Astrocyte of the cerebellum (primary cell): Measurements from ENCODE around the gene ULBP3.

Source experiments
- DNase-seq: peaks from one replicate; pipeline ENCODE4 v3.0.0-alpha.2; 2011; ENCODE audit warnings: low read depth
- H3K4me3 ChIP-seq: 2 replicates; pipeline ENCODE4 v1.5.1; 2011; ENCODE audit warnings: mild to moderate bottlenecking, low read depth, low read length, moderate library complexity
- in situ Hi-C: cut with HindIII; loops from 2 replicates; pipeline ENCODE4 v1.10.0; 2017; ENCODE audit warnings: low sequenced_read_pairs
- TF ChIP-seq, protein P1 (sequence below): IDR thresholded peaks from 2 replicates; pipeline ENCODE4 v1.5.1; 2012; ENCODE audit warnings: low read length, low read depth, moderate library complexity, mild to moderate bottlenecking; ENCODE audit errors: missing control alignments

The ULBP3 gene

DNA sequence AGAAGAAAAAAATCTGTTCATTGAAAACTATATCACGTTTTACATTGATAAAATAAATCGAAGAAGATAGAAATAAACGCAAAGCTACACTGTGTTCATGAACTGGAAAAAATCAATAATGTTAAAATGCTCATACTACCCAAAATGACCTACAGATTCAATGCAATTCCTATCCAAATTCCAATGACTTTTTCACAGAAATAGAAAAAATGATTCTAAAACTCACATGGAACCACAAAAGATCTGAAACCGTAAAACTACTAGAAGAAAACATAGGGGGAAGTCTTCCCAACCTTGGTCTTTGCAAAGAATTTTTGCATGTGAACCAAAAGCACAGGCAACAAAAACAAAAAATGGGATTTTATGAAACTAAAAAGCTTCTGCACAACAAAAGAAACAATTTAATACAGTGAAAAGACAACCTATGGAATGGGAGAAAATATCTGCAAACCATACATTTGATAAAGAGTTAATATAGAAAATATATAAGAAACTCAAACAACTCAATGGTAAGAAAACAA is 33.9 kb upstream of the ULBP3 start:
- TF ChIP-seq, protein P1, sequence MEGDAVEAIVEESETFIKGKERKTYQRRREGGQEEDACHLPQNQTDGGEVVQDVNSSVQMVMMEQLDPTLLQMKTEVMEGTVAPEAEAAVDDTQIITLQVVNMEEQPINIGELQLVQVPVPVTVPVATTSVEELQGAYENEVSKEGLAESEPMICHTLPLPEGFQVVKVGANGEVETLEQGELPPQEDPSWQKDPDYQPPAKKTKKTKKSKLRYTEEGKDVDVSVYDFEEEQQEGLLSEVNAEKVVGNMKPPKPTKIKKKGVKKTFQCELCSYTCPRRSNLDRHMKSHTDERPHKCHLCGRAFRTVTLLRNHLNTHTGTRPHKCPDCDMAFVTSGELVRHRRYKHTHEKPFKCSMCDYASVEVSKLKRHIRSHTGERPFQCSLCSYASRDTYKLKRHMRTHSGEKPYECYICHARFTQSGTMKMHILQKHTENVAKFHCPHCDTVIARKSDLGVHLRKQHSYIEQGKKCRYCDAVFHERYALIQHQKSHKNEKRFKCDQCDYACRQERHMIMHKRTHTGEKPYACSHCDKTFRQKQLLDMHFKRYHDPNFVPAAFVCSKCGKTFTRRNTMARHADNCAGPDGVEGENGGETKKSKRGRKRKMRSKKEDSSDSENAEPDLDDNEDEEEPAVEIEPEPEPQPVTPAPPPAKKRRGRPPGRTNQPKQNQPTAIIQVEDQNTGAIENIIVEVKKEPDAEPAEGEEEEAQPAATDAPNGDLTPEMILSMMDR: no peak
- H3K4me3 ChIP-seq: no peak overlapping the region
- DNase-seq: no peak
- in situ Hi-C loops: loop anchor here (5.0 kb wide), 1 partner anchor 284 kb away; no protein-coding TSS in a partner anchor

DNA sequence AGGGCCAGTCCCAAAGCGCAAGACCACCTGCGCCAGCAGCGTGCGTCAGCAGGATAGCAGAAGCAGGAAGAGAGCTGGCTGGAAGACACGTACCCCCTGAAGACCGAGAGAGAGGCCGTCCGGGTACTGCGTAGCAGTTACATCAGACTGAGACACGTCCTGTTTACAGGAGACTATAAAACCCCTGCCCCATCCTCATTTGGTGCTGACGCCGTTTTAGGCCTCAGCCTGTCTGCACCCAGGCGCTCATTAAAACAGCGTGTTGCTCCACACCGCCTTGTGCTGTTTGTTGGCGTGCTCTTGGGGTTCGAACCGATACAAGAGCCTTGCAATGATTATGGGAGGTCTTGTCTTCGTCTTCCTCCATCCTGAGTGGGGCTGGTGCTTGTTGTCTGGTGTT is 31.8 kb upstream of the ULBP3 start:
- in situ Hi-C loops: loop anchor here (5.0 kb wide), 1 partner anchor 287 kb away; no protein-coding TSS in a partner anchor
- no peak for DNase-seq
- TF ChIP-seq, protein P1: no peak
- no peak overlapping the region for H3K4me3 ChIP-seq

DNA sequence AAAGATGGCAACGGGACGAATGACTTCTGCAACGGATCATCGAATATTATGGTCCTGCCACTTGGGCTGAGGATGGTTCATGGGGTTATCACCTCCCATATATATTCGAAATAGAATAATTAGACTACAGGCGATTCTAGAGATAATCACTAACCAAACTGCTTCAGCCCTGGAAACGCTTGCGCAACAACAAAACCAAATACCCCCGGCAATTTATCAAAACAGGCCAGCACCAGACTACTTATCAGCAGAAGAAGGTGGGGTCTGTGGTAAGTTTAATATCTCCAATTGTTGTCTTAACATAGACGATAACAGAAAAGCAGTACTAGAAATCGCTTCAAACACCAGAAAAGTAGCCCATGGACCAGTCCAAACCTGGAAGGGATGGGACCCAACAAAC is 31.0 kb upstream of the ULBP3 start:
- in situ Hi-C loops: loop anchor here (5.0 kb wide), 1 partner anchor 287 kb away; no protein-coding TSS in a partner anchor
- DNase-seq: no peak
- no peak overlapping the region for H3K4me3 ChIP-seq
- TF ChIP-seq, protein P1: no peak

DNA sequence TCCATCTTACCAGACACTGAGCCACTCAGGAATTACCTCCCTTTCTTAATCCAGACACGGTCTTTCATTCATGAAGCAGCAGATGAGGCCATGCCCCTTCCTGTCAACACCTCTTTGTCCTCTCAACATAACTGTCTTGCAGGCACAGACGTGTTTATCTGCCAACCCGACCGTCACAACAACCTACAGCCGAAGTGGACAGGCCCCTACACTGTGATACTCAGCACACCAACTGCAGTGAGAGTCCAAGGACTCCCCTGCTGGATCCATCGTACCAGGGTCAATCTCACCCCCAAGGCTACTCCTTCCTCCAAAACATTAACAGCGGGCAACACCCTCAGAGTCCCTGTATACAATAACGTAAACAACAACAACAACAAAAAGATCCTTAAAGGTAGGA is 30.6 kb upstream of the ULBP3 start:
- in situ Hi-C loops: no loop called here
- TF ChIP-seq, protein P1: no peak
- no peak overlapping the region for H3K4me3 ChIP-seq
- no peak for DNase-seq

DNA sequence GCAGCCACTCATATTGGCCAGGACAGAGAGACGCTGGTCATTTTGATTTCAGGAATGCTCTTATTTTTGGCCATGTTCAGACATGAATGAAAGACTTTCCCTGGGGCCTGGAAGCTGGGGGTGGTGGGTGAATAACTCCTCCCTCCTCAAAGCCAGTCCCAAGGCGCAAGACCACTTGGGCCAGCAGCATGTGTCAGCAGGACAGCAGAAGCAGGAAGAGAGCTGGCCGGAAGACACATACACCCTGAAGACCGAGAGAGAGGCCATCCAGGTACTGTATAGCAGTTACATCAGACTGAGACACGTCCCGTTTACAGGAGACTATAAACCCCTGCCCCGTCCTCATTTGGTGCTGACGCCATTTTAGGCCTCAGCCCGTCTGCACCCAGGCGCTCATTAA is 29.2 kb upstream of the ULBP3 start:
- TF ChIP-seq, protein P1: no peak
- in situ Hi-C loops: no loop called here
- no peak for DNase-seq
- H3K4me3 ChIP-seq: no peak overlapping the region

DNA sequence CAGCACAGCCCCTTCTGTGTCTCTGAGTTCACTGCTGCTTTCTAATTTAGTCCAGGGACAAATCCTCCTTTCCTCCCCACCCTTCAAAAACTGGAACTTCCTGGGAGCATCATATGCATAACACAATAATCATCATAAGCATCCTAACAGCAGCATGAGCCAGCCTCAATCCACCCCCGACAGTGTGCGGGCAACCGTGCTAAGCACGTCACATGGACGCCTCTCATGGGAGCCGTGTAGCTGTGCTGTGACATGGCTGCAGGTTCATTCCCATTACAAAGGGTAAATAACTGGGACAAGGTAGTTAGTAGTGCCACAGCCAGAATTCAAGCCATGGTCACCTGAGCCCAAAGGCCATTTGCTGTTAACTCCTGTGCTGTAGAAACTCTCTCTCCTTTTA is 24.5 kb upstream of the ULBP3 start:
- TF ChIP-seq, protein P1: no peak
- no peak overlapping the region for H3K4me3 ChIP-seq
- DNase-seq: no peak
- in situ Hi-C loops: no loop called here
